H9 (cell line): ENCODE data around the gene VENTX. TPM values are rescaled to one million over a fixed set of nuclear protein-coding genes. Genes with fewer than 3 reads are reported as not detected.

Source experiments
- DNase-seq: peaks from one replicate; pipeline ENCODE4 v3.0.0-alpha.2; 2017
- H2AFZ ChIP-seq: one replicate; pipeline ENCODE4 v1.6.1; 2013; ENCODE audit warnings: mild to moderate bottlenecking, low read length, control low read depth, moderate library complexity
- H2AK5ac ChIP-seq: 2 replicates; pipeline ENCODE4 v1.6.1; 2013; ENCODE audit warnings: low read length, control low read depth, mixed read lengths; ENCODE audit not compliant: insufficient read length
- H2BK120ac ChIP-seq: one replicate; pipeline ENCODE4 v1.6.1; 2013; ENCODE audit warnings: low read depth, mild to moderate bottlenecking, low read length, control low read depth, inconsistent platforms; ENCODE audit not compliant: poor library complexity, severe bottlenecking
- H2BK12ac ChIP-seq: 2 replicates; pipeline ENCODE4 v1.6.1; 2013; ENCODE audit warnings: low read length, control low read depth, mixed read lengths, low read depth; ENCODE audit not compliant: insufficient read length
- H2BK15ac ChIP-seq: 2 replicates; pipeline ENCODE4 v1.6.1; 2013; ENCODE audit warnings: low read depth, low read length, control low read depth
- H2BK20ac ChIP-seq: one replicate; pipeline ENCODE4 v1.6.1; 2013; ENCODE audit warnings: low read depth, mild to moderate bottlenecking, low read length, control low read depth, inconsistent platforms; ENCODE audit not compliant: poor library complexity, severe bottlenecking
- H2BK5ac ChIP-seq: 2 replicates; pipeline ENCODE4 v1.6.1; 2013; ENCODE audit warnings: low read length, control low read depth, mixed read lengths; ENCODE audit not compliant: insufficient read length
- H3K14ac ChIP-seq: 2 replicates; pipeline ENCODE4 v1.6.1; 2013; ENCODE audit warnings: low read length, control low read depth; ENCODE audit not compliant: insufficient read depth
- H3K18ac ChIP-seq: 2 replicates; pipeline ENCODE4 v1.6.1; 2013; ENCODE audit warnings: low read depth, mild to moderate bottlenecking, mixed read lengths, low read length, control low read depth; ENCODE audit not compliant: insufficient read length
- H3K23ac ChIP-seq: 2 replicates; pipeline ENCODE4 v1.6.1; 2013; ENCODE audit warnings: low read length, control low read depth, mixed read lengths, low read depth; ENCODE audit not compliant: insufficient read length
- H3K23me2 ChIP-seq: 2 replicates; pipeline ENCODE4 v1.6.1; 2013; ENCODE audit warnings: low read depth, mild to moderate bottlenecking, mixed read lengths, low read length, control low read depth; ENCODE audit not compliant: insufficient read length, poor library complexity, severe bottlenecking
- H3K27ac ChIP-seq: 2 replicates; pipeline ENCODE4 v1.5.1; 2013; ENCODE audit warnings: low read length, control low read depth, mixed read lengths, low read depth; ENCODE audit not compliant: insufficient read length
- H3K27me3 ChIP-seq: 2 replicates; pipeline ENCODE4 v1.6.1; 2013; ENCODE audit warnings: low read length, control low read depth, inconsistent platforms; ENCODE audit not compliant: insufficient read depth
- H3K4ac ChIP-seq: 2 replicates; pipeline ENCODE4 v1.6.1; 2013; ENCODE audit warnings: low read depth, mild to moderate bottlenecking, control low read depth, inconsistent platforms, low read length, moderate library complexity
- H3K4me1 ChIP-seq: 2 replicates; pipeline ENCODE4 v1.6.1; 2013; ENCODE audit warnings: low read length, control low read depth, inconsistent platforms; ENCODE audit not compliant: insufficient read depth
- H3K4me2 ChIP-seq: 2 replicates; pipeline ENCODE4 v1.6.1; 2013; ENCODE audit warnings: low read length, control low read depth, mixed read lengths; ENCODE audit not compliant: insufficient read length, insufficient read depth
- H3K56ac ChIP-seq: 2 replicates; pipeline ENCODE4 v1.6.1; 2013; ENCODE audit warnings: low read depth, mild to moderate bottlenecking, mixed read lengths, low read length, control low read depth; ENCODE audit not compliant: insufficient read length
- H3K79me1 ChIP-seq: 2 replicates; pipeline ENCODE4 v1.6.1; 2013; ENCODE audit warnings: low read depth, mild to moderate bottlenecking, moderate library complexity, low read length, control low read depth, inconsistent platforms; ENCODE audit not compliant: insufficient read depth, poor library complexity, severe bottlenecking
- H3K79me2 ChIP-seq: 2 replicates; pipeline ENCODE4 v1.6.1; 2013; ENCODE audit warnings: low read length, control low read depth, inconsistent platforms; ENCODE audit not compliant: insufficient read depth
- H3K9ac ChIP-seq: 2 replicates; pipeline ENCODE4 v1.6.1; 2013; ENCODE audit warnings: low read length, control low read depth, mixed read lengths; ENCODE audit not compliant: insufficient read length; ENCODE audit errors: extremely low read depth
- H3K9me3 ChIP-seq: one replicate; pipeline ENCODE4 v1.6.1; 2013; ENCODE audit warnings: low read depth, low read length, inconsistent platforms; ENCODE audit not compliant: control insufficient read depth
- H3T11ph ChIP-seq: one replicate; pipeline ENCODE4 v1.6.1; 2013; ENCODE audit warnings: mild to moderate bottlenecking, low read length, control low read depth, inconsistent platforms
- H4K20me1 ChIP-seq: one replicate; pipeline ENCODE4 v1.6.1; 2013; ENCODE audit not compliant: control insufficient read depth, insufficient read length, insufficient read depth
- H4K5ac ChIP-seq: 2 replicates; pipeline ENCODE4 v1.6.1; 2013; ENCODE audit warnings: low read depth, mild to moderate bottlenecking, mixed read lengths, low read length, control low read depth; ENCODE audit not compliant: insufficient read length
- H4K8ac ChIP-seq: replicated peaks from 2 replicates; pipeline ENCODE4 v1.6.1; 2013; ENCODE audit warnings: low read length, control low read depth, mixed read lengths, low read depth; ENCODE audit not compliant: insufficient read length
- H4K91ac ChIP-seq: 2 replicates; pipeline ENCODE4 v1.6.1; 2013; ENCODE audit warnings: low read depth, mild to moderate bottlenecking, moderate library complexity, mixed read lengths, low read length, control low read depth; ENCODE audit not compliant: insufficient read length
- H3K27ac Mint-ChIP-seq, 3 experiments: 2 replicates in 2 of 3; 3 replicates in 1 of 3; pipeline ENCODE4 v1.8.0; 2020 to 2021; ENCODE audit warnings: mixed read lengths in 3 of 3, mild to moderate bottlenecking in 1 of 3, moderate library complexity in 1 of 3
- H3K27me3 Mint-ChIP-seq: 2 replicates; pipeline ENCODE4 v1.8.0; 2021; ENCODE audit warnings: low read depth, mild to moderate bottlenecking, moderate library complexity, mixed read lengths
- H3K36me3 Mint-ChIP-seq, 3 experiments: 2 replicates in 2 of 3; 3 replicates in 1 of 3; pipeline ENCODE4 v1.8.0; 2020 to 2021; ENCODE audit warnings: low read depth in 3 of 3, mixed read lengths in 3 of 3; ENCODE audit not compliant: insufficient read depth in 1 of 3
- H3K4me1 Mint-ChIP-seq, 2 experiments: 2 replicates each; pipeline ENCODE4 v1.8.0; 2020; ENCODE audit warnings: mixed read lengths in 2 of 2
- H3K4me3 Mint-ChIP-seq, 2 experiments: 2 replicates in 1 of 2; 3 replicates in 1 of 2; pipeline ENCODE4 v1.8.0; 2020 to 2021; ENCODE audit warnings: mild to moderate bottlenecking in 2 of 2, mixed read lengths in 2 of 2, moderate library complexity in 1 of 2
- H3K9me3 Mint-ChIP-seq, 2 experiments: 2 replicates in 1 of 2; 3 replicates in 1 of 2; pipeline ENCODE4 v1.8.0; 2020; ENCODE audit warnings: mild to moderate bottlenecking in 2 of 2, mixed read lengths in 2 of 2, moderate library complexity in 1 of 2
- CTCF ChIP-seq: fragments of 200-600 bp; sonication (generic); conservative IDR thresholded peaks from 3 replicates; pipeline ENCODE4 v1.8.0; 2021; ENCODE audit warnings: antibody characterized with exemption, mild to moderate bottlenecking
- WGBS: extraction: QIAGEN DNeasy Blood & Tissue Kit; methylation state at CpG from one replicate; pipeline ENCODE4 v1.1.7; 2013; ENCODE audit warnings: missing lambda C conversion rate, low lambda C conversion rate, mixed read lengths; ENCODE audit not compliant: insufficient read length; ENCODE audit errors: extremely low coverage; 5-methylcytosine and 5-hydroxymethylcytosine counted together
- total RNA-seq: library from RNA; stranded (reverse); gene quantifications from 2 replicates; pipeline ENCODE4 v1.2.1, GENCODE V29; 2021

Gene VENTX
- total RNA-seq, 1 experiment from 2014 or later = 10.9 TPM

GRCh38 chr10:133211959-133212852 lies 25.4 kb upstream of the VENTX start:
- Histone ChIP-seq H3K23me2 (no peaks in the 10 kb centered on the region), H3K79me2 (no peaks in the 10 kb centered on the region), H2AFZ (no peak overlapping the region), H2BK5ac (no peak overlapping the region), H3K27ac (no peak overlapping the region), H3K9me3 (no peaks in the 10 kb centered on the region), H2AK5ac (no peak overlapping the region), H3K9ac (no peak overlapping the region), H4K20me1 (no peaks in the 10 kb centered on the region), H3K18ac (no peak overlapping the region), H3K14ac (no peak overlapping the region), H3K23ac (no peak overlapping the region), H3K27me3 (no peaks in the 10 kb centered on the region), H3K4ac (no peak overlapping the region), H4K5ac (no peak overlapping the region), H3T11ph (no peak overlapping the region), H3K4me1 (no peaks in the 10 kb centered on the region), H4K91ac (no peak overlapping the region), H3K4me2 (no peak overlapping the region), H2BK120ac (no peak overlapping the region), H4K8ac (no peak overlapping the region), H3K79me1 (no peaks in the 10 kb centered on the region), H3K56ac (no peak overlapping the region), H2BK15ac (no peak overlapping the region), H2BK12ac (no peak overlapping the region), H2BK20ac (no peak overlapping the region)
- no peak for DNase-seq
- Mint-ChIP-seq H3K27ac (no peak overlapping the region; a peak in 1 of 7 replicates), H3K36me3 (peaks cover 2 to 20% (median 12%) of the 10 kb centered on the region in 3 experiments; a peak in 5 of 7 replicates), H3K9me3 (peaks cover 2 to 5% of the 10 kb centered on the region in 2 experiments; a peak in 2 of 5 replicates), H3K4me1 (no peaks in the 10 kb centered on the region), H3K27me3 (peaks cover 1% of the 10 kb centered on the region), H3K4me3 (no peak overlapping the region; a peak in 1 of 5 replicates)
- TF ChIP-seq CTCF = no peak
- no CpG with 5 or more reads among the region's 34 CpGs for WGBS
